HCT116 (cell line): ENCODE measurements around the gene TRERF1. TPM values are rescaled to one million over a fixed set of nuclear protein-coding genes. Genes with fewer than 3 reads are reported as not detected.

Experiments
- ATAC-seq: fragments of 200-7000 bp; cut with Tn5 transposase; 2 replicates; pipeline ENCODE4 v1.9.1; 2020; ENCODE audit warnings: mild to moderate bottlenecking, moderate library complexity
- BruUV-seq: library from RNA; stranded (reverse); fragments of 400-500 nt; replicated peaks from 2 replicates; lab custom pipeline; 2021; lab: Mats Ljungman, UMichigan
- CTCF ChIA-PET: fragments of 300-600 bp; sonication (Branson Sonifier 250); formaldehyde crosslinking; loops from one replicate; lab custom pipeline; 2021; ENCODE audit warnings: antibody characterized with exemption; lab: Charles Lee
- POLR2A ChIA-PET: fragments of 300-600, 350-600 bp; sonication (Branson Sonifier 250); formaldehyde crosslinking; loops from one replicate; lab custom pipeline; 2021; ENCODE audit warnings: antibody characterized with exemption; lab: Charles Lee
- RAD21 ChIA-PET, 2 experiments: fragments of 300-600 bp; sonication (Branson Sonifier 250); formaldehyde crosslinking; loops; one replicate each; lab custom pipeline; 2023; ENCODE audit warnings: low total read pairs in 2 of 2; ENCODE audit not compliant: uncharacterized antibody in 2 of 2, unreplicated experiment in 2 of 2, low non-redundant PET in 1 of 2; lab: Charles Lee
- DNase-seq: peaks from one replicate; pipeline ENCODE4 v3.0.0-alpha.2; 2010; ENCODE audit warnings: low read depth, low spot score
- H2AFZ ChIP-seq: fragments of 200-600 bp; shearing (Covaris generic), sonication (generic); 2 replicates; pipeline ENCODE4 v1.6.1; 2017; ENCODE audit warnings: low read depth, mixed run types, mixed read lengths, antibody characterized with exemption, low read length; ENCODE audit not compliant: poor library complexity, severe bottlenecking
- H3K27ac ChIP-seq: 2 replicates; pipeline ENCODE4 v1.5.1; 2012; ENCODE audit warnings: low read depth, low read length
- H3K27me3 ChIP-seq: fragments of 200-600 bp; sonication (generic); 2 replicates; pipeline ENCODE4 v1.6.1; 2016; ENCODE audit warnings: mixed run types, low read length, mixed read lengths; ENCODE audit not compliant: insufficient read depth
- H3K36me3 ChIP-seq, 2 experiments: fragments of 200-500 bp in 1 of 2; fragments of 200-600 bp in 1 of 2; sonication (Bioruptor generic) in 1 of 2; sonication (generic) in 1 of 2; 2 replicates each; pipeline versions ENCODE4 v1.5.1 to v1.6.1; 2014 to 2016; ENCODE audit warnings: low read length in 2 of 2, inconsistent platforms in 1 of 2, mixed read lengths in 1 of 2, mixed run types in 1 of 2; ENCODE audit not compliant: insufficient read depth in 2 of 2, control insufficient read depth in 1 of 2
- H3K4me1 ChIP-seq, 2 experiments: fragments of 200-600 bp in 1 of 2; sonication (generic) in 1 of 2; 2 replicates each; pipeline versions ENCODE4 v1.5.1 to v1.6.1; 2012 to 2017; ENCODE audit warnings: low read length in 2 of 2, inconsistent platforms in 1 of 2, mild to moderate bottlenecking in 1 of 2, mixed read lengths in 1 of 2, mixed run types in 1 of 2, moderate library complexity in 1 of 2; ENCODE audit not compliant: insufficient read depth in 2 of 2, control insufficient read depth in 1 of 2
- H3K4me2 ChIP-seq: fragments of 200-600 bp; sonication (generic); 2 replicates; pipeline ENCODE4 v1.6.1; 2017; ENCODE audit warnings: mixed run types, low read length, mixed read lengths
- H3K4me3 ChIP-seq, 2 experiments: fragments of 200-600 bp in 1 of 2; sonication (generic) in 1 of 2; replicated peaks in 1 of 2; 2 replicates each; pipeline ENCODE4 v1.5.1; 2011 to 2016; ENCODE audit warnings: low read length in 2 of 2, control low read depth in 1 of 2, low read depth in 1 of 2, mild to moderate bottlenecking in 1 of 2, mixed read lengths in 1 of 2, mixed run types in 1 of 2
- H3K79me2 ChIP-seq: fragments of 200-600 bp; sonication (generic); 2 replicates; pipeline ENCODE4 v1.6.1; 2017; ENCODE audit warnings: mild to moderate bottlenecking, mixed run types, low read length, moderate library complexity, mixed read lengths; ENCODE audit not compliant: insufficient read depth
- H3K9ac ChIP-seq: fragments of 200-600 bp; sonication (generic); 2 replicates; pipeline ENCODE4 v1.6.1; 2016; ENCODE audit warnings: low read length, mixed read lengths
- H3K9me2 ChIP-seq: fragments of 200-600 bp; sonication (generic), shearing (Covaris generic); 2 replicates; pipeline ENCODE4 v1.6.1; 2017; ENCODE audit warnings: mixed run types, mild to moderate bottlenecking, moderate library complexity; ENCODE audit not compliant: insufficient read depth
- H3K9me3 ChIP-seq, 2 experiments: fragments of 200-500 bp in 1 of 2; fragments of 200-600 bp in 1 of 2; sonication (Bioruptor generic) in 1 of 2; sonication (generic) in 1 of 2; 2 replicates each; pipeline ENCODE4 v1.6.1; 2014 to 2017; ENCODE audit warnings: low read length in 2 of 2, mixed read lengths in 2 of 2, inconsistent platforms in 1 of 2, low read depth in 1 of 2, mild to moderate bottlenecking in 1 of 2, mixed run types in 1 of 2, moderate library complexity in 1 of 2; ENCODE audit not compliant: control insufficient read depth in 1 of 2, insufficient read depth in 1 of 2
- H4K20me1 ChIP-seq: fragments of 200-600 bp; sonication (generic), shearing (Covaris generic); 2 replicates; pipeline ENCODE4 v1.6.1; 2017; ENCODE audit warnings: mixed run types, mild to moderate bottlenecking, moderate library complexity; ENCODE audit not compliant: insufficient read depth
- ATF3 ChIP-seq: IDR thresholded peaks from 2 replicates; pipeline ENCODE4 v1.6.1; 2012
- CBX3 ChIP-seq: IDR thresholded peaks from 2 replicates; pipeline ENCODE4 v1.6.1; 2012; ENCODE audit warnings: low read depth
- CEBPB ChIP-seq: IDR thresholded peaks from 2 replicates; pipeline ENCODE4 v1.6.1; 2012; ENCODE audit warnings: low read depth
- CTCF ChIP-seq, 3 experiments: fragments of 200-600 bp in 1 of 3; sonication (generic) in 1 of 3; IDR thresholded peaks in 2 of 3; conservative IDR thresholded peaks in 1 of 3; 2 replicates each; pipeline ENCODE4 v1.5.1; 2012 to 2017; ENCODE audit warnings: low read depth in 2 of 3, low read length in 2 of 3, antibody characterized with exemption in 1 of 3, borderline replicate concordance in 1 of 3, control low read depth in 1 of 3, mild to moderate bottlenecking in 1 of 3, mixed read lengths in 1 of 3, mixed run types in 1 of 3, moderate library complexity in 1 of 3; ENCODE audit not compliant: insufficient read depth in 1 of 3
- EZH2phosphoT487 ChIP-seq: fragments of 200-600 bp; IDR thresholded peaks from 2 replicates; pipeline ENCODE4 v1.6.1; 2018; ENCODE audit warnings: antibody characterized with exemption, borderline replicate concordance
- FOSL1 ChIP-seq: IDR thresholded peaks from 2 replicates; pipeline ENCODE4 v1.6.1; 2012; ENCODE audit warnings: low read depth
- POLR2A ChIP-seq: IDR thresholded peaks from 2 replicates; pipeline ENCODE4 v1.7.0; 2011; ENCODE audit warnings: borderline replicate concordance; ENCODE audit not compliant: insufficient read depth, insufficient read length; ENCODE audit errors: extremely low read depth
- POLR2AphosphoS5 ChIP-seq: IDR thresholded peaks from 2 replicates; pipeline ENCODE4 v1.6.1; 2011; ENCODE audit warnings: mild to moderate bottlenecking, low read depth, low read length, moderate library complexity
- RAD21 ChIP-seq: IDR thresholded peaks from 2 replicates; pipeline ENCODE4 v1.6.1; 2012; ENCODE audit warnings: low read depth, mild to moderate bottlenecking
- REST ChIP-seq: IDR thresholded peaks from 2 replicates; pipeline ENCODE4 v1.6.1; 2012; ENCODE audit warnings: low read depth
- SIN3A ChIP-seq: IDR thresholded peaks from 2 replicates; pipeline ENCODE4 v1.6.1; 2012; ENCODE audit warnings: low read depth
- SRF ChIP-seq: IDR thresholded peaks from 2 replicates; pipeline ENCODE4 v1.6.1; 2012; ENCODE audit warnings: low read depth
- TCF7L2 ChIP-seq: IDR thresholded peaks from 2 replicates; pipeline ENCODE4 v1.7.0; 2011; ENCODE audit warnings: borderline replicate concordance, inconsistent platforms; ENCODE audit not compliant: insufficient read depth, insufficient read length; ENCODE audit errors: extremely low read depth
- YY1 ChIP-seq: IDR thresholded peaks from 2 replicates; pipeline ENCODE4 v1.6.1; 2011; ENCODE audit warnings: low read length, low read depth, moderate library complexity, mild to moderate bottlenecking; ENCODE audit not compliant: insufficient replicate concordance; ENCODE audit errors: extremely low read depth
- intact Hi-C: fragments of 100-400 bp; cut with micrococcal nuclease; formaldehyde crosslinking; loops from 2 replicates; pipeline ENCODE4 v1.10.0; 2022
- total RNA-seq: library from RNA; stranded (reverse); gene quantifications from one replicate; pipeline ENCODE4 v1.2.1, GENCODE V29; 2021; ENCODE audit not compliant: unreplicated experiment

TRERF1 gene
- total RNA-seq, 1 experiment from 2014 or later, result 12.4 TPM

GRCh38 chr6:42229506-42230119 lies 222.1 kb downstream of the TRERF1 start:
- ChIA-PET POLR2A (no interaction called here), CTCF (interaction anchor here (0.7 to 2.5 kb wide), 7 partner anchors 9 to 495 kb away, joined by 3 to 13 read pairs (median 4); no protein-coding TSS in a partner anchor), RAD21 (interaction anchor here in 1 of 2 experiments (1.0 kb wide), 1 partner anchor 63 kb away, joined by 3 read pairs; no protein-coding TSS in a partner anchor)
- no peaks in the 10 kb centered on the region for H3K27me3 ChIP-seq
- no peak overlapping the region for H3K4me3 ChIP-seq
- H3K36me3 ChIP-seq, result no peaks in the 10 kb centered on the region
- no peaks in the 10 kb centered on the region for H3K9me2 ChIP-seq
- no peak for DNase-seq
- ATAC-seq, result no peak
- 0 out of 2 replicates have a peak overlapping the region, but pooled peaks have one; percentile 3 for H3K9ac ChIP-seq
- no peak overlapping the region for H3K27ac ChIP-seq
- H3K9me3 ChIP-seq, result no peaks in the 10 kb centered on the region
- no peak overlapping the region for H3K4me2 ChIP-seq
- TF ChIP-seq CEBPB (no peak), TCF7L2 (no peak), CTCF (IDR thresholded peaks at IDR 0.05 in 2 of 3, conservative IDR thresholded peaks at IDR 0.05 in 1 of 3; ENCODE audit: borderline replicate concordance in 1 of 3, insufficient read depth in 1 of 3, low read depth in 2 of 3, low read length in 2 of 3) (no peak), POLR2A (no peak), ATF3 (no peak), SIN3A (no peak), CBX3 (no peak), EZH2phosphoT487 (no peak), FOSL1 (no peak), RAD21 (no peak), REST (no peak), POLR2AphosphoS5 (no peak), YY1 (no peak), SRF (no peak)
- no peak overlapping the region for H2AFZ ChIP-seq
- peaks cover 42 to 65% of the 10 kb centered on the region in 2 experiments for H3K4me1 ChIP-seq
- no peaks in the 10 kb centered on the region for H4K20me1 ChIP-seq
- no peaks in the 10 kb centered on the region for H3K79me2 ChIP-seq
- BruUV-seq, result no TSS peak
- intact Hi-C loops, result loop anchor here (1.0 to 10.0 kb wide), 3 partner anchors 154 to 645 kb away; partner anchors contain the start of gene RPL7L1
